Liver (tissue), 3 donors: ENCODE data around the gene PLA2G4A.

Experiments used
- CTCF ChIP-seq: fragments of 150-350 bp; IDR thresholded peaks from 2 replicates; pipeline ENCODE4 v1.5.1; 2017; ENCODE audit warnings: improper control_type of control experiment, low read depth, low read length; ENCODE audit not compliant: missing input control
- MAX ChIP-seq: IDR thresholded peaks from 2 replicates; pipeline ENCODE4 v1.6.1; 2016; ENCODE audit warnings: antibody characterized with exemption
- RAD21 ChIP-seq, 2 donors: IDR thresholded peaks; 2 replicates each; pipeline ENCODE4 v1.6.1; 2016; ENCODE audit warnings: antibody characterized with exemption in 2 of 2, mild to moderate bottlenecking in 2 of 2
- REST ChIP-seq: IDR thresholded peaks from 2 replicates; pipeline ENCODE4 v1.6.1; 2016; ENCODE audit warnings: antibody characterized with exemption, mild to moderate bottlenecking
- TAF1 ChIP-seq: conservative IDR thresholded peaks from 2 replicates; pipeline ENCODE4 v1.6.1; 2016; ENCODE audit warnings: antibody characterized with exemption, mild to moderate bottlenecking
- donor health status: healthy.
- donor health status: healthy.

GRCh38 chr1:186829686-186830587 is 1.2 kb downstream of the PLA2G4A start:
- no peak for TF ChIP-seq RAD21 (IDR thresholded peaks at IDR 0.05)
- TF ChIP-seq CTCF: no peak
- no peak for TF ChIP-seq MAX
- no peak for TF ChIP-seq TAF1
- no peak for TF ChIP-seq REST
